Vagina (tissue), 2 donors: ENCODE data around the gene ARGLU1. TPM values are rescaled to one million over a fixed set of nuclear protein-coding genes. Genes with fewer than 3 reads are reported as not detected.

Experiments
- DNase-seq, 2 donors: peaks; one replicate each; pipeline ENCODE4 v3.0.0-alpha.2; 2017; ENCODE audit errors: extremely low spot score in 2 of 2
- H3K27ac ChIP-seq: fragments of 200-600 bp; sonication (generic); one replicate; pipeline ENCODE4 v1.5.1; 2019
- H3K27me3 ChIP-seq: fragments of 200-600 bp; sonication (generic); one replicate; pipeline ENCODE4 v1.5.1; 2019
- H3K36me3 ChIP-seq, 2 donors: fragments of 200-600 bp; sonication (generic); one replicate each; pipeline ENCODE4 v1.5.1; 2017 to 2019
- H3K4me1 ChIP-seq: fragments of 200-600 bp; sonication (generic); one replicate; pipeline ENCODE4 v1.5.1; 2019
- H3K4me3 ChIP-seq, 2 donors: fragments of 200-600 bp; sonication (generic); 1 replicate in 1 of 2; 2 replicates in 1 of 2; pipeline ENCODE4 v1.5.1; 2016 to 2019
- H3K9me3 ChIP-seq: fragments of 200-600 bp; sonication (generic); one replicate; pipeline ENCODE4 v1.5.1; 2019
- CTCF ChIP-seq, 3 experiments: fragments of 450-650 bp in 2 of 3; fragments of 200-600 bp in 1 of 3; sonication (generic) in 1 of 3; IDR thresholded peaks; one replicate each; pipeline ENCODE4 v1.5.1; 2017 to 2019; ENCODE audit warnings: antibody characterized with exemption in 3 of 3, mild to moderate bottlenecking in 2 of 3, moderate library complexity in 2 of 3
- POLR2A ChIP-seq, 2 donors: fragments of 450-650 bp; IDR thresholded peaks; one replicate each; pipeline ENCODE4 v1.6.1; 2017; ENCODE audit warnings: antibody characterized with exemption in 2 of 2, mild to moderate bottlenecking in 2 of 2, moderate library complexity in 2 of 2
- POLR2AphosphoS5 ChIP-seq, 2 donors: sonication (generic); formaldehyde crosslinking; IDR thresholded peaks; one replicate each; pipeline ENCODE4 v1.9.0; 2017; ENCODE audit warnings: antibody characterized with exemption in 2 of 2, mild to moderate bottlenecking in 2 of 2, low read depth in 1 of 2; ENCODE audit not compliant: insufficient read depth in 1 of 2
- intact Hi-C: fragments of 100-400 bp; cut with DNase I; formaldehyde crosslinking; loops from one replicate; pipeline ENCODE4 v1.15.1; 2023
- total RNA-seq: library from RNA; depleted of rRNA; stranded (reverse); fragments of >200 nt; gene quantifications from one replicate; pipeline ENCODE4 v1.2.3, GENCODE V29; 2016

The ARGLU1 gene
- total RNA-seq, 1 donor from 2014 or later, result 88.9 TPM

- no peak for TF ChIP-seq POLR2AphosphoS5 (IDR thresholded peaks at IDR 0.05; ENCODE audit: insufficient read depth in 1 of 2, low read depth in 1 of 2)
- no peak for TF ChIP-seq POLR2A (IDR thresholded peaks at IDR 0.05)
- no peak for TF ChIP-seq CTCF (IDR thresholded peaks at IDR 0.05)
- H3K4me1 ChIP-seq, result peaks cover 7% of the 10 kb centered on the region
- H3K9me3 ChIP-seq, result no peaks in the 10 kb centered on the region
- H3K4me3 ChIP-seq, result no peak overlapping the region
- H3K27ac ChIP-seq, result no peak overlapping the region
- intact Hi-C loops, result no loop called here
- H3K36me3 ChIP-seq, result no peaks in the 10 kb centered on the region
- no peaks in the 10 kb centered on the region for H3K27me3 ChIP-seq
- no peak for DNase-seq
Observed at GRCh38 chr13:106595625-106596024, 27.7 kb upstream of the ARGLU1 start.

- DNase-seq, result no peak
- Histone ChIP-seq H3K27ac (no peak overlapping the region), H3K36me3 (no peaks in the 10 kb centered on the region), H3K9me3 (no peaks in the 10 kb centered on the region), H3K4me3 (no peak overlapping the region), H3K4me1 (peaks cover under 1% of the 10 kb centered on the region), H3K27me3 (no peaks in the 10 kb centered on the region)
- TF ChIP-seq CTCF (IDR thresholded peaks at IDR 0.05) (no peak), POLR2A (IDR thresholded peaks at IDR 0.05) (no peak), POLR2AphosphoS5 (IDR thresholded peaks at IDR 0.05; ENCODE audit: insufficient read depth in 1 of 2, low read depth in 1 of 2) (no peak)
- intact Hi-C loops, result no loop called here
Observed at GRCh38 chr13:106594980-106595379, 27.0 kb upstream of the ARGLU1 start.

- intact Hi-C loops, result no loop called here
- Histone ChIP-seq H3K9me3 (no peaks in the 10 kb centered on the region), H3K27me3 (no peaks in the 10 kb centered on the region), H3K36me3 (no peaks in the 10 kb centered on the region), H3K27ac (no peak overlapping the region), H3K4me3 (no peak overlapping the region), H3K4me1 (no peaks in the 10 kb centered on the region)
- no peak for DNase-seq
- TF ChIP-seq POLR2AphosphoS5 (IDR thresholded peaks at IDR 0.05; ENCODE audit: insufficient read depth in 1 of 2, low read depth in 1 of 2), result no peak
- TF ChIP-seq CTCF (IDR thresholded peaks at IDR 0.05), result no peak
Observed at GRCh38 chr13:106593132-106593531, 25.2 kb upstream of the ARGLU1 start.

- Histone ChIP-seq H3K9me3 (no peaks in the 10 kb centered on the region), H3K4me3 (no peak overlapping the region), H3K27me3 (no peaks in the 10 kb centered on the region), H3K27ac (no peak overlapping the region), H3K36me3 (no peaks in the 10 kb centered on the region), H3K4me1 (no peaks in the 10 kb centered on the region)
- TF ChIP-seq POLR2AphosphoS5 (IDR thresholded peaks at IDR 0.05; ENCODE audit: insufficient read depth in 1 of 2, low read depth in 1 of 2), result no peak
- no peak for TF ChIP-seq CTCF (IDR thresholded peaks at IDR 0.05)
- TF ChIP-seq POLR2A (IDR thresholded peaks at IDR 0.05), result no peak
- intact Hi-C loops, result no loop called here
- DNase-seq, result no peak
Observed at GRCh38 chr13:106591299-106591698, 23.4 kb upstream of the ARGLU1 start.

- TF ChIP-seq CTCF (IDR thresholded peaks at IDR 0.05), result no peak
- no peak for TF ChIP-seq POLR2AphosphoS5 (IDR thresholded peaks at IDR 0.05; ENCODE audit: insufficient read depth in 1 of 2, low read depth in 1 of 2)
- TF ChIP-seq POLR2A (IDR thresholded peaks at IDR 0.05), result no peak
- no peaks in the 10 kb centered on the region for H3K4me1 ChIP-seq
Observed at GRCh38 chr13:106589716-106590115, 21.8 kb upstream of the ARGLU1 start.

More at GRCh38 chr13:106589716-106590115, 21.8 kb upstream of the ARGLU1 start:
- no peak overlapping the region for H3K4me3 ChIP-seq
- H3K36me3 ChIP-seq, result no peaks in the 10 kb centered on the region
- no peaks in the 10 kb centered on the region for H3K27me3 ChIP-seq
- no peak for DNase-seq
- no peaks in the 10 kb centered on the region for H3K9me3 ChIP-seq
- no peak overlapping the region for H3K27ac ChIP-seq
- intact Hi-C loops, result no loop called here
